Renal cortex interstitium (tissue), 11 donors: Measurements from ENCODE around the gene MYL10. TPM values are rescaled to one million over a fixed set of nuclear protein-coding genes. Genes with fewer than 3 reads are reported as not detected.
A peak's percentile ranks its signal among the peaks of the same experiment; 100 is the strongest.
"Not testable (repeated sequence)": the region's sequence is repeated elsewhere in the genome, so short reads cannot be mapped to it uniquely, and the experiment has no call there.

ENCODE experiments used
- DNase-seq, 11 donors: peaks; one replicate each; pipeline ENCODE4 v3.0.0-alpha.2; 2013; ENCODE audit warnings: low read depth in 9 of 11, low spot score in 4 of 11; ENCODE audit errors: extremely low read depth in 1 of 11
- polyA plus RNA-seq, 3 donors: library from polyadenylated mRNA; unstranded; fragments of 120-200 nt; gene quantifications; one replicate each; pipeline ENCODE4 v1.2.1, GENCODE V29; 2013; ENCODE audit not compliant: insufficient read length in 3 of 3

Gene MYL10
- polyA plus RNA-seq, 3 donors, result 0.17 to 0.76 TPM; not detected in 1

GRCh38 chr7:101625031-101625791, 3.9 kb downstream of the MYL10 start:
- no peak for DNase-seq

- no peak for DNase-seq
Measured at GRCh38 chr7:101624246-101625001, 4.7 kb downstream of the MYL10 start.

GRCh38 chr7:101622609-101623173, 6.4 kb downstream of the MYL10 start:
- DNase-seq, result no peak

- DNase-seq, result no peak
Measured at GRCh38 chr7:101620991-101621390, 8.1 kb downstream of the MYL10 start.

- DNase-seq, result no peak
Measured at GRCh38 chr7:101620395-101620794, 8.7 kb downstream of the MYL10 start.

GRCh38 chr7:101618916-101619315, 10.2 kb downstream of the MYL10 start:
- no peak for DNase-seq

- DNase-seq, result no peak
Measured at GRCh38 chr7:101618207-101618839, 10.8 kb downstream of the MYL10 start.

- no peak for DNase-seq
Measured at GRCh38 chr7:101617451-101618206, 11.5 kb downstream of the MYL10 start.

GRCh38 chr7:101615446-101615845, 13.7 kb downstream of the MYL10 start:
- no peak for DNase-seq

- DNase-seq, result no peak
Measured at GRCh38 chr7:101614939-101615302, 14.2 kb downstream of the MYL10 start.

- no peak for DNase-seq
Measured at GRCh38 chr7:101614098-101614938, 14.8 kb downstream of the MYL10 start.

GRCh38 chr7:101612885-101613515, 16.1 kb downstream of the MYL10 start:
- no peak for DNase-seq

GRCh38 chr7:101608772-101609713, 20.1 kb downstream of the MYL10 start:
- DNase-seq, result peak in 3 of 11 donors; percentile 67 to 73 (median 71)

GRCh38 chr7:101606498-101606923, 22.6 kb downstream of the MYL10 start:
- no peak for DNase-seq

- no peak for DNase-seq
Measured at GRCh38 chr7:101605611-101606497, 23.2 kb downstream of the MYL10 start.

- not testable (repeated sequence) for DNase-seq
Measured at GRCh38 chr7:101604934-101605332, 24.2 kb downstream of the MYL10 start.
